ENCODE measurements around the gene ARRB1.
"Not testable (repeated sequence)": the region's sequence is repeated elsewhere in the genome, so short reads cannot be mapped to it uniquely, and the experiment has no call there.

Gene ARRB1

GRCh38 chr11:75344761-75345454, 6.6 kb downstream of the ARRB1 start:
- DNase-seq (ENCODE audit: insufficient read length, low spot score) = no peak
- no peak for FAIRE-seq

GRCh38 chr11:75344186-75344585, 7.3 kb downstream of the ARRB1 start:
- FAIRE-seq (no peak), DNase-seq (ENCODE audit: insufficient read length, low spot score) (no peak)

DNA sequence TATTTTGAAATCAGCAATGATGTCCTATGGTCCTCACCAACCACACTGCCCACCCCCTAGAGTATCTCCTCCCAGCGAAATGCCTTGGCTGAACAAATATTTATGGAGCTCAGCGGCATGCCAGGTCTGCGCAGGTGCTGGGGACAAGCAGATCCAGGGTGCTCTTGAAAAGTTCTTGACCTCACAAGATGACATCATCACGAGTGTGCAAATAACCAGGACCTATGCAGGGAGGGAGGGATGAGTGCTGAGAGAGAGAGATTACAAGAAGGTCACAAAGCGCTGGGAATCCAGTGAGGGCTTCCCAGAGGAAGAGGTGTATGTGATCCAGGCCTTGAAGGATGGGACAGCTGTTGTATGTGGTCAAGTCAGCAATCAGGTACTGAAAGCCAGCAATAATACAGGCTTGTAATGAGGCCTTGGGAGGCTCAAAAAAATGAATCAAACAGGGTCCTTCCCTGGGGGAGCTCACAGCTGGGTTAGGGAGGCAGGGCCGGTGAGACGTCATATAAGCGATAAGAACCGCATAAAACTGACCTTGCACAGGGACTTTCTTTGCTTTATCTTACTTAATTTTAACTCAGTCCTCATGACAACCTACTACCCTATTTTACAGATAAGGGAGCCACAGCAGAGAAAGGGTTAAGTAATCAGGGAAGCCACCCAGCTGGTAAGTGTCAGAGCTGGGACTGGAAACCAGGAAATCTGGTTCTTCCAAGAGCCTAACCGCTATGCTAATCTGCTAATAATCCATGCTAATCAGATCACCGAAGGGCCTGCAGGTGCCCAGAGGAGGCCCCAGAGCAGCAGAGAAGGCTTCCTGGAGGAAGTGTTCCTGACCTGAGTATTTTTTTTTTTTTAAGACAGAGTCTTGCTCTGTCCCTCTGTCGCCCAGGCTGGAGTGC, 8.2 kb downstream of the ARRB1 start:
- DNase-seq (ENCODE audit: insufficient read length, low spot score) = no peak
- no peak for FAIRE-seq

GRCh38 chr11:75342231-75342918, 9.1 kb downstream of the ARRB1 start:
- FAIRE-seq (no peak), DNase-seq (ENCODE audit: insufficient read length, low spot score) (no peak)

DNA sequence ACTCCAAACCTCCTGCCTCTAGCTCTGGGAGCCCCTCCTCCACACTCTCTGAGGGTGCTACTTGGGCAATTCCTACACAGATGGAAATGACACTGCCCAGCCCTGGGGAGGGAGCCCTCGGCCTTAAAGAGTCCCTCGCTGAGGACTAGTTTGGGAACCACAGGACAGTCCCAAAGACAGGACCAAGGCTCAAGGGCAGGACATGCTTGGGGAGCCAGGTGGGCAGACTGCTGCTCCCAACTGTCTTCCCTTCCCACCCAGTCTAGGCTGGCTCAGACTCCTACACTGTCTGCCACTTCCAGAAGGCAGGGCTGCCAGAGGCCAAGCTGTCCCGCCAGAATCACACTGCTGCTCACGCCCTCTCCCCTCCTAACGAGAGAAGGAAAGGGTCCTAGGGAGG, 9.8 kb downstream of the ARRB1 start:
- no peak for FAIRE-seq
- DNase-seq (ENCODE audit: insufficient read length, low spot score) = no peak

DNA sequence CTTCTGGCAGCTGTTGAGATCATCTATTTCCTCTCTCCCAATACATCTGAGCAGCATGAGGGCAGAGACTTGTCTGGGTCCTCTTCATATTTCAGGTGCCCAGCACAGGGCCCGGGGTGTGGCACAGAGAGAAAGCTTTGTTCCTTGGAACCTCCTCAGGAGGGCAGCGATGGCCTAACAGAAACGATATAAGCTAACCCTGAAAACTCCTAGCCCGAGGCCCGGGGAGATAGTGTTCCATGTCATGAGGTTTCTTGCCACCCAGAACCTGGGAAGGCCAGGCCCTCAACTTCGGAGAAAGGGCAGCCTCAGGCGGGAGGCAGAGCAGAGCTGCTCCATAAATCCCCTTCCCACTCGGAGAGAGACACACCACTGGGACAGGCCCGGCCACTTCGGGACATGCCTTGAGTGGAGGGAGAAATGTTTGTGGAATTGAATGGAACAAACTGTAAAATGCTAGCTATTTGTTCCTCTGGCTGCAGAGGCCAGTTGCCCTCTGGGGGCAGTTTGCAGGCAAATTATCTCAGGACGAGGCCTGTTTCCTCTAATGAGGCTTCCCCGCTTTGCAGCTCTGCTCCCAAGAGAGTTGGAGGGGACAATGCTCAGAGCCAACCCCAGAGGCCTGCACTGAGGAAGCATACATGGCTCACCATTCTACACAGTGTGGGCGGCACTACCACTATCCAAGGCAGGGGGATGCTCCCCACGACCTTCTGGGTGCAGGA, 11.6 kb downstream of the ARRB1 start:
- FAIRE-seq (no peak), DNase-seq (ENCODE audit: insufficient read length, low spot score) (no peak)

- FAIRE-seq = no peak
- DNase-seq (ENCODE audit: insufficient read length, low spot score) = no peak
Observed at GRCh38 chr11:75338516-75339208, 12.8 kb downstream of the ARRB1 start.

DNA sequence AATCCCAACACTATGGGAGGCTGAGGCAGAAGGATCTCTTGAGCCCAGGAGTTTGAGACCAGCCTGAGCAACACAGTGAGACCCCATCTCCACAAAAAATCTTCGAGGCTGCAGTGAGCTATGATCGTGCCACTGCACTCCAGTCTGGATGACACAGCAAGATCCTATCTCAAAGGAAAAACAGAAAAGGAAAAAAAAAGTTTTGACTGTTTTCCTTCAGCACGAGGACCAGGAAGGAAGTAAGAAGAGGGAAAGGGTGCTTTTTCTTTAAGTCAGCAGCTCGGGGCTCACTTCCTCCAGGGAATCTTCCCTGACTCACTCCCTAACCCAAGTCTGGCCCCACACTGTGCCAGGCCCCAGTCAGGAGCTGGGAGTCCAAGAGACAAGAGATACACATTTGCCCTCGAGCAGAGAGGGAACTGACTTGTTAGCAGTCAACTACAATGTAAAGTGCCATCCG, 14.2 kb downstream of the ARRB1 start:
- DNase-seq (ENCODE audit: insufficient read length, low spot score) = no peak
- no peak for FAIRE-seq

DNA sequence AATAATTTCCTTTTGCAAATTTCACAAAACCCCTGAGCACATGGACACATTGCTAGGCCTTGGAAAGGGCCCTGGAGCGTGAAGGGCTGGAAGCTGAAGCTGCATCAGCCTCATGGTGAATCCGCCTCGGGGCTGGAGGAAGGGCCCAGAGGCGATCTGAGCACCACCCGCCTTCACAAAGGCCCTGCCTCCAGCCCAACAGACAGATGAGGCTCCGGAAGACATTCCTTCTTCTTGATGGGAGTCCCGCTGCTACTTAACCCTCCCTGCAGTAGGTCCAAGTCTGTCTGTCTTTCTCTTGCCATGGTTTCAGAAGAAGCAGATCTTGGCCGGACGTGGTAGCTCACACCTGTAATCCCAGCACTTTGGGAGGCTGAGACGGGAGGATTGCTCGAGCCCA, 16.5 kb downstream of the ARRB1 start:
- FAIRE-seq (no peak), DNase-seq (ENCODE audit: insufficient read length, low spot score) (no peak)

DNA sequence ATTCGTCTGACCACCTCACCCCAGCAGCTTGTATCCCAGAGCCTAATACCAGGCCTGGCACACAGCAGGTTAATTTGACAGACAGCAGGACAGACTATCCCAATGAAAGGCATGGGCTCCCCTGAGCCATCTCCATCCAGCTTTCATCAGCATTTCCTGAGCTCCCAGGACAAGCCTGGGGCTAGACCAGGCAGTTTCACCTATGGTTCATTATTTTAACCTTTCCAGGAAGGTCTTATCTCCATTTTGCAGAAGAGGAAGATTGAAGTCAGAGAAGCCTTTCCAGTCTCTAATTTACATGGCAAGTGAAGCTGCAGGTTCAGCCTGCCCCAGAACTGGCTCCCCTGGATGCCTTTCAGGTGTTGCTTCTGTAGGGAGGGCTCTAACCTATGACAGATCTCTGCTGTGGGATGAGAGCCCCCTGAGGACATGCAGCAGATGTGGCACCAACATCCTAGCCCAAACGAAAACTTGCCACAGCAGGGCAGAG, 17.0 kb downstream of the ARRB1 start:
- FAIRE-seq = no peak
- DNase-seq (ENCODE audit: insufficient read length, low spot score) = no peak

DNA sequence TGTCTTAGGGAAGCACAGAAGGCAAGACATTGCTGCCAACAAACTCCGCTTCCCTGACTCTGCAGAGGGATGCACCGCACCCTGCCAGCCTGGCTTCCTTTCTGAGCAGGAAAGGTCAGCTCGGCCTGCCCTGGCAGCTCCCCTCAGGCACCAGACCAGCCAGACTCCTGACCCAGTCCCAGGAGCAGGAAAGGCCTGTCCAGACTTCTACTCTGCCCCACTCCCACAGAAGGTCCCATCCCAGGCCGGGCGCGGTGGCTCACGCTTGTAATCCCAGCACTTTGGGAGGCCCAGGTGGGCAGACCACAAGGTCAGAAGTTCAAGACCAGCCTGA, 17.7 kb downstream of the ARRB1 start:
- FAIRE-seq (no peak), DNase-seq (ENCODE audit: insufficient read length, low spot score) (no peak)

- no peak for FAIRE-seq
- no peak for DNase-seq (ENCODE audit: insufficient read length, low spot score)
Observed at GRCh38 chr11:75333022-75333806, 18.2 kb downstream of the ARRB1 start.

DNA sequence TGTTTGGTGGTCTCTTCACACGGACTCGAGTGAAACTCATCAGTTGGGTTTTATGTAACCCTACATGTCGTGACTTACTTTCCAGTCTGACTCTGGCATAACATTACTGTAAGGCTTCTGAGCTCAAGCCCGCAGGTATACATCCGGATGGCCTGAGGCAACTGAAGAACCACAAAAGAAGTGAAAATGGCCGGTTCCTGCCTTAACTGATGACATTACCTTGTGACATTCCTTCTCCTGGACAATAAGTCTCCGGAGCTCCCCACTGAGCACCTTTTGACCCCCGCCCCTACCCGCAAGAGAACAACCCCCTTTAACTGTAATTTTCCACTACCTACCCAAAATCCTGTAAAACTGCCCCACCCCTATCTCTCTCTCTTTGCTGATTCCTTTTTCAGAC, 19.7 kb downstream of the ARRB1 start:
- DNase-seq (ENCODE audit: insufficient read length, low spot score); FAIRE-seq: not testable (repeated sequence)

DNA sequence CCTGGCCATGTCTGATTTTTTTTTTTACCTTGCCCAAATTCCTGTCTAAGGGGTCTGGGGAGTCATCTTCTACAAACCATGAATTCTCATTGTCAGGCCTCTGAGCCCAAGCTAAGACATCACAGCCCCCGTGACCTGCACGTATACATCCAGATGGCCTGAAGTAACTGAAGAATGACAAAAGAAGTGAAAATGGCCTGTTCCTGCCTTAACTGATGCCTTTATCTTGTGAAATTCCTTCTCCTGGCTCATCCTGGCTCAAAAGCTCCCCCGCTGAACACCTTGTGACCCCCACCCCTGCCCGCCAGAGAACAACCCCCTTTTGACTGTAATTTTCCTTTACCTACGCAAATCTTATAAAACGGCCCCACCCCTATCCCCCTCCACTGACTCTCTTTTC, 20.2 kb downstream of the ARRB1 start:
- FAIRE-seq; DNase-seq (ENCODE audit: insufficient read length, low spot score): not testable (repeated sequence)

DNA sequence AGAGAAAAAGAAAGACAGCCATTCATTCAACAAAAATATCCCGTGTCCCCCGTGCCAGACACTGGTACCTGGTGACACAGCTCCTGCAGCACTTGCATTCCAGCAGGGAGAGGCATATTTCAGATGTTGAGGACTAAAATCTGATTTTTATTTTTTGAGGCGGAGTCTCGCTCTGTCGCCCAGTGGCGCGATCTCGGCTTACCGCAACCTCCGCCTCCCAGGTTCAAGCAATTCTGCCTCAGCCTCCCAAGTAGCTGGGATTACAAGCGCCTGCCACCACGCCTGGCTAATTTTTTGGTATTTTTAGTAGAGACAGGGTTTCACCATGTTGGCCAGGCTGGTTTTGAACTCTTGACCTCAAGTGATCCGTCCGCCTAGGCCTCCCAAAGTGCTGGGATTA, 20.6 kb downstream of the ARRB1 start:
- DNase-seq (ENCODE audit: insufficient read length, low spot score); FAIRE-seq: not testable (repeated sequence)

- DNase-seq (ENCODE audit: insufficient read length, low spot score) = no peak
- no peak for FAIRE-seq
Observed at GRCh38 chr11:75330291-75330690, 21.2 kb downstream of the ARRB1 start.

DNA sequence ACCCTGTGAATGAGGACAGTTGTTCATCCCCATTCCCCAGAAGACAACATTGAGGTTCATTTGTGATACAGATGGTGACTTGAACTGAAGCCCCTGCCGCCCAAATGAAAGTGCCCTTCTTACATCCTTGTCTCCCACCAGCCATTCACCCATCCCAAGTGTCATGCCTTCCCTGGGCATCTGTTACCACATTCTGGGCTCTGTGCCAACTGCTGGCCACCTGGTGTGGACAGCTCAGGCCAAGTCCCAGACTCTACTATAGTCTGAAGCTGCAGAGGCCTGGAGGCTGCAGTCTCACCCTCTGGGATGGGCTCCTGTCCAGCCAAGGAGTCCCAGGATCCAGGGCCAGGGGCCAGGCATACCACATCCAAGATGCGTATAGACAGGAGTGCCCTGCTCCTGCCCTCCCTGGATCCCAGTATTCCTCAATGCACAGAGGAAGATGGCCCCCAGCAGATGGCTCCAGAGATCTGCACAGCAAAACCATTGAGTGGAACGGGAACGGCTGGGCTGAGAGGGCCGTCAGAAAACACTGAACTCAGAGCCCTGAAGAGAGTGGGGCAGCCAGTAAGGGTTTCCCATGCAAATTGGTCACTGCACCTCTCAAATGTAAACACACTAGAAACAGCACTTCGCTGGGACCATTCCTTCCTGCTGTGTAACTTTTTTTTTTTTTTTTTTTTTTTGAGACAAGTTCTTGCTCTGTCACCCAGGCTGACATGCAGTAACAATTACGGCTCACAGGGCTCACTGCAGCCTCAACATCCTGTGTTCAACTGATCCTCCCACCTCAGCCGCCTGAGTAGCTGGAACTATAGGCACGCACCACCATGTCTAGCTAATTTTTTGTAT, 22.8 kb downstream of the ARRB1 start:
- FAIRE-seq (no peak), DNase-seq (ENCODE audit: insufficient read length, low spot score) (no peak)

- FAIRE-seq (no peak), DNase-seq (ENCODE audit: insufficient read length, low spot score) (no peak)
Observed at GRCh38 chr11:75326439-75326810, 25.0 kb downstream of the ARRB1 start.

Data from GM19239 (cell line).